ELR (cell line): Measurements from ENCODE around the gene VASP.
A peak's percentile ranks its signal among the peaks of the same experiment; 100 is the strongest.

Experiments used
- DNase-seq: peaks from one replicate; pipeline ENCODE4 v3.0.0-alpha.2; 2015; ENCODE audit warnings: low read depth

VASP gene

DNA sequence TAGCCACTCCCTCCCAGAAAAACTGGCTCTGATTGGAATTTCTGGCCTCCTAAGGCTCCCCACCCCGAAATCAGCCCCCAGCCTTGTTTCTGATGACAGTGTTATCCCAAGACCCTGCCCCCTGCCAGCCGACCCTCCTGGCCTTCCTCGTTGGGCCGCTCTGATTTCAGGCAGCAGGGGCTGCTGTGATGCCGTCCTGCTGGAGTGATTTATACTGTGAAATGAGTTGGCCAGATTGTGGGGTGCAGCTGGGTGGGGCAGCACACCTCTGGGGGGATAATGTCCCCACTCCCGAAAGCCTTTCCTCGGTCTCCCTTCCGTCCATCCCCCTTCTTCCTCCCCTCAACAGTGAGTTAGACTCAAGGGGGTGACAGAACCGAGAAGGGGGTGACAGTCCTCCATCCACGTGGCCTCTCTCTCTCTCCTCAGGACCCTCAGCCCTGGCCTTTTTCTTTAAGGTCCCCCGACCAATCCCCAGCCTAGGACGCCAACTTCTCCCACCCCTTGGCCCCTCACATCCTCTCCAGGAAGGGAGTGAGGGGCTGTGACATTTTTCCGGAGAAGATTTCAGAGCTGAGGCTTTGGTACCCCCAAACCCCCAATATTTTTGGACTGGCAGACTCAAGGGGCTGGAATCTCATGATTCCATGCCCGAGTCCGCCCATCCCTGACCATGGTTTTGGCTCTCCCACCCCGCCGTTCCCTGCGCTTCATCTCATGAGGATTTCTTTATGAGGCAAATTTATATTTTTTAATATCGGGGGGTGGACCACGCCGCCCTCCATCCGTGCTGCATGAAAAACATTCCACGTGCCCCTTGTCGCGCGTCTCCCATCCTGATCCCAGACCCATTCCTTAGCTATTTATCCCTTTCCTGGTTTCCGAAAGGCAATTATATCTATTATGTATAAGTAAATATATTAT lies 33.3 kb upstream of the VASP start:
- no peak for DNase-seq

DNA sequence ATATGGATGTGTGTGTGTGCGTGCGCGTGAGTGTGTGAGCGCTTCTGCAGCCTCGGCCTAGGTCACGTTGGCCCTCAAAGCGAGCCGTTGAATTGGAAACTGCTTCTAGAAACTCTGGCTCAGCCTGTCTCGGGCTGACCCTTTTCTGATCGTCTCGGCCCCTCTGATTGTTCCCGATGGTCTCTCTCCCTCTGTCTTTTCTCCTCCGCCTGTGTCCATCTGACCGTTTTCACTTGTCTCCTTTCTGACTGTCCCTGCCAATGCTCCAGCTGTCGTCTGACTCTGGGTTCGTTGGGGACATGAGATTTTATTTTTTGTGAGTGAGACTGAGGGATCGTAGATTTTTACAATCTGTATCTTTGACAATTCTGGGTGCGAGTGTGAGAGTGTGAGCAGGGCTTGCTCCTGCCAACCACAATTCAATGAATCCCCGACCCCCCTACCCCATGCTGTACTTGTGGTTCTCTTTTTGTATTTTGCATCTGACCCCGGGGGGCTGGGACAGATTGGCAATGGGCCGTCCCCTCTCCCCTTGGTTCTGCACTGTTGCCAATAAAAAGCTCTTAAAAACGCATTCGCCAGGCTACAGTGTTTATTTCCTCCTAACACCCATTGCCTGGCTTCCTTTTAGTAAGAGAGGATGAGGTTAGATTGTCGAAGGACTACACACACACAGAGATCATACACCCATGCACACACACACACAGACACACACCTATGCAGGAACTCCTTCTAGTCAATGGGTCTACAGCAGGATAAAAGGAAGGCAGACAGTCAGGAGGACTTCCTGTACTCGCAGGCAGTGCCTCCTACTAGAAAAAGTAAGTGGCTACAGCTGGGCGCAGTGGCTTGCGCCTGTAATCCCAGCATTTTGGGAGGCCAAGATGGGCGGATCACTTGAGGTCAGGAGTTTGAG lies 32.4 kb upstream of the VASP start:
- no peak for DNase-seq

DNA sequence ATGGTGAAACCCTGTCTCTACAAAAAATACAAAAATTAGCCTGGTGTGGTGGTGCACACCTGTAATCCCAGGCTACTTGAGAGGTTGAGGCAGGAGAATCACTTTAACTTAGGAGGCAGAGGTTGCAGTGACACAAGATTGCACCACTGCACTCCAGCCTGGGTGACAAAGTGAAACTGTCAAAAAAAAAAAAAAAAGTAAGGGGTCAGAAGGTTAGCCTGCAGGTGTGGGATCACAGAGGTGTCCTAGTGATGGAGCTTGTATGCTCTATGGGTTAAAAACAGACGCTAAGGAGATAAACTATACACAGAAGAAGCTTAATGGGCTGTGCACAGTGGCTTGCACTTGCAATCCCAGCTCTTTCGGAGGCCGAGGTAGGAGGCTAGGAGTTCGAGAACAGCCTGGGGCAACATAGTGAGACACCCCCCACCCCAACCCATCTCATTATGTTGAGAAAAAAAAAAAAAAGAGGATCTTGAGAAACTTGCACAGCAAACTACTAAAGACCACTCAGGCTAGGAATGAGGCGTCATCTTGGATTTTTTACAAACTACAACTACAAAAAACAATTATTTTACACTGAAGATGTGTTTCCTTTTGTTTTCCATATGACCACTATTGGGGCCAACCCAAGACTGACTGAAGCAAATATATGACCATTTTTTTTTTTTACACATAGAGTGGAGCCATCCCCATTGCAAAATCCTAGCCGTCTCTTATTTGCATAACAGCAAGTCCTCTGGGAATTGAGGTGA lies 31.6 kb upstream of the VASP start:
- DNase-seq = no peak

DNA sequence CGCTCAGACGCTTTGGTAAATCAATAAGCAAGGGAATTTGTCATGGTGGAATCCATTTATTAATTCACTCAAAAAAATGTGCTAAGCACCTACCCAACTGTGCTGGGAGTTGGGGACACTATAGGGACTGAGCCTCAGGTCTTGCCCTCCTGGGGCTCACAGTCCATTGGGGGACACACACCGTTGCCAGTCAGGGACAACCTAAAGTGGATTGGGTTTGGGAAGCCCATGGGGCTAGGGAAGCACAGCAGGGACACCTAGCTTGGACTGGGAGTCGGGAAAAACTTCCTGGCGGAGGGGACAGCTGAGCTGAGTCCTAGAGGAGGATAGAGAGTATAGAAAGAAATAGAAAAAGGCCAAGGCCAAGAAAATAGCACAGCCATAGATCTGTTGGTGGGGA lies 31.0 kb upstream of the VASP start:
- no peak for DNase-seq

DNA sequence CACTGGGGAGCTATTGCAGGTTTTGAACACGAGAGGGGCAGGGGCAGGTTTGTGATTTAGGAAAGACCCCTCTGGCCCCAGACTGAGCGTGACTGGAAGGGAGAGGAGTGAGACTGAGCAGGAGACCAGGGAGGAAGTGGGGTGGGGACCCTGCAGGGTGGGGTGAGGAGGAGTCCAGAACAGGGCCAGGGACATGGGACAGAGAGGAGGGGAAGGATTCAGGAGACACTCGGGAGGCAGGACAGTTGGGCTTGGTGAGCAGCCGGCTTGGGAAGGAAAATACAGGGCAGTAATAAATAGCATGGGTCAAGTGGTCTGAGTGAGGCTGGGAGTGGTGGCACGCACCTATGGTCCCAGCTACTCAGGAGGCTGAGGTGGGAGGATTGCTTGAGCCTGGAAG lies 30.1 kb upstream of the VASP start:
- no peak for DNase-seq

DNA sequence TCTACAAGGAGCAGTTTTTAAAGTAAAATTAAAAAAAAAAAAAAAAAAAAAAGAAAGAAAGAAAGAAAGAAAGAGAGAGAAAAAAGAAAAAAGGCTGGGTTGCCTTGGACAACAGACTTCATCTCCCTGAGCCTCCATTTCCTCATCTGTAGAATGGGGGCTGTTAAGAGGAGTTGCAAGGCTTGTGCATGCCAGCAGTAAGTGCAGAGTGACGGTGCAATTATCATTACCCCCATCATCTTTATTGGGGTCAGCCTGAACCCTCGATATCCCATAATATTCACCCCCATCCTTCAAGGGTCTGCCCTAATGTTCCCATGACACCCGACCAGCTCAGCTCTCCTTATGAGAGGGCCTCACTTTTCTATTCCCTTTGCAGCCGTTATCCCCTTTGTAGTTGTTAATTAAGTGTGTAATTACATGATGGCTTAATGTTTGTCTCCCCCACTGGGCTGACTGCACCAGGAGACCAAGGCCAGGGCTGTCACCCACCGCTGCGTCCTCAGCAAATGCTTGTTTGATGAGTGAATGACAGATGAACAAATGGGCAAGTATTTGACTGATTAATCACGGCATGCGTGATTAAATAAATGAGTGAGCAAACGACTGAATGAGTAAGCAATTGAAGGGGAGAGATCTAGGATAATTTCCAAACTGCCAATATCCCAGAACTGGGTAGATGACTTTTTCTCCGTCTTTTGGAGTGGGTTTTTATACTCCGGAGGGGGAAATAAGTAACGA lies 29.4 kb upstream of the VASP start:
- peak; percentile 89 for DNase-seq

DNA sequence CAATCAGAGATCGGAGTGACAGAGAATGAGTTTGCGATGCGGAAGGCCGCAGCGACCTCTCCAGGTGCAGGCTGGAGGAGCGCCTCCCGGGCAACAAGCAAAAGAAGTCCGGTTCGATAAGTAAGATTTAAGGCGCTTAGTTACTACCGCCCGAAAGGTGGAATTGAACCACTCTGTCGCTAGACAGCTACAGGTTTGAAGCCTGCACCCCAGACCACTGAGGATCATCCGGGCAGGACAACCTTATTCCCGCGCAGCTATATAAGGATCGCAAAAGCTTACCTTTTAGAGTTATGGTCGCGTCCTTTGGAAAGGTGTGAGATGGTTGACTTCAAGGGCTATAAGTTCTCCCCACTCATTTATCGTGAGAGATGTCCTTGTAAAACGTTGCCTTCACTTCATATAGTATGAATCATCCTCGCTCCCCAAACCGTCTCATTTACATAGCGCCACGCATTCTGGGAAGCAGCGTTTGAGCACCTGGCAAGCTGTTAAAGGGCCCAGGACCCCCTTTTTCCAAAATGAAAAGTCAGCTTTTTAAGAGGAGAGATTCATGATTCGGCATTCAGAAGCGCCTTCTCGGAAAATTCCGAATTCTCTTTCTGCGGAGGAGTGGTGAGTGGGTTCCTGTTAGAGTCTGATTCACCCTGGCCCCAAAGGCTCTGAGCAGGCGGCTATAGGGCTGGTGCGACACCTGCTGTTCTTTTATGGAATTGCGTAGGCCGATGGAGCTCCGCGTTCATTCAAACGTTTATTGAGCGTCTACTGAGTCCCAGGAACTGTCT lies 28.6 kb upstream of the VASP start:
- peak; percentile 89 for DNase-seq

DNA sequence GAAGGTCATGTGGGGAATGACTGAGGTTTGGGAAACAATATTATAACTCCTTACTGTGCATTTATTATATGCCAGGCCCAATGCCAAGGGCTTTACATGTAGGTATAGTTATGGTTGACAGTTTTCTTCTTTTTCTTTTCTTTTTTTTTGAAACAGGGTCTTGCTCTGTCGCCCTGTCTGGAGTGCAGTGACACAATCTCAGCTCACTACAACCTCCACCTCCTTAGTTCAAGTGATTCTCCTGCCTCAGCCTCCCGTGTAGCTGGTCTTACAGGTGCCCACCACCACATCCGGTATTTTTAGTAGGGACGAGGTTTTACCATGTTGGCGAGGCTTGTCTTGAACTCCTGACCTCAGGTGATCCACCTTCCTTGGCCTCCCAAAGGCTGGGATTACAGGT lies 24.2 kb upstream of the VASP start:
- no peak for DNase-seq

DNA sequence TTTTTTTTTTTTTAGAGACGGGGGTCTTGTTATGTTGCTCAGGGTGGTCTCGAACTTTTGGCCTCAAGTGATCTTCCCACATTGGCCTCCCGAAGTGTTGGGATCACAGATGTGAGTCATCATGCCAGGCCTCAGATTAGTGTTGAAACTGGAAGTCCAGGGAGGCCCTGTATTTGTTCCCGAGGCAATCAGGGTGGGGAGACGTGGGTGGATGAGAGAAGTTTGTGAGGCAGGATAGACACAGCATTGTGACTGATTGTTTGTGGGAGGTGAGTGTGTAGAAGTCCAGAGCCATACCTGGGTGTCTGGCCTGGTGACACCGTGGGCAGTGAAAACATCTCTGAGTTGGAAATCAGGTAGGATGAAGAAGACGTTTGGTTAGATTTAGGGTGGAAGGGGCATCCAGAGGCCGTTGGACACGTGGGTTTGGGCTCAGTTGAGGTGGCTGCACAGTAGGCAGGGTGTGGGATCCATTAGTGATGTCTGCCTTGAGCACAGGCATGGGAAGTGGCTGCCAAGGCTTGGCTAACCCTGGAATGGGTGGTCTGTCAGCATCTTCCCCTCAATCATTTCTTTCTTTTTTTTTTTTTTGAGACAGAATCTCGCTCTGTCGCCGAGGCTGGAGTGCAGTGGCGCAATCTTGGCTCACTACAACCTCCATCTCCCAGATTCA lies 22.9 kb upstream of the VASP start:
- peak; percentile 48 for DNase-seq

DNA sequence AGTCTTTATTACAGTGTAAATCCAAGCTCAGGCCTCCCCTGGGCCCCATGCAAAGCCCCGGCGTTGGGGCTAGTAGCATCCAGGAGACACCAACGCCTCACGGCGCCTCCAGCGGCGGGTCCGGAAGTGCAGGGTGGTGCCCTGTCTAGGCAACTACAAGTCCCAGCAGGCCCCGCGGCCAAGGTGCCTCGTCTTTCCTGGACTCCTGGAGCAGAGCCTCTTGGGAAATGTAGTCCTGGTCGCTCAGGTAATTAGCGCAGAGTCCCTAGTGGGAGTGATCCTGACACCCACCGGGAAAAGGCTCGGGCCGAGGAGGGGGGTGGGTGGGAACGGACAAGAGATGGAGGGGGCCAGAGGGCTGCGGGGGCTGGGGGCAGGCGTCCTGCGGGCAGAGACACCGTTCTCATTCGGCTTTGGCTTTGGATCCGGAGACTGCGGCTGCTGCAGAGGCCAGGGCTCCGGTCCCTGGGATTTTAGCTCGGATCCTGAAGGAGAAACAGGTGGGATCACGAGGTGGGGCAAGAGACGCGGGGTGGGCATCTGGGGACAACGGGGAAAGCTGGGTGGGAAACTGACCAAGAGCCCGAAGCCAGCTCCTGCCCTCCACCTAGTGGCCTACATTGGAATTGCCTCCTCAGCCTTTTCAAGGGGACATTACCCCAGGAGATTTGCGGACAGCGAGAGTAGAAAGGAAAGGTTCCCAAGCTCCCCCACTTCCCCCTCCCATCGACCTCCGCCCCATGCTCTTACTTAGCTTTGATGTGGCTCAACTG lies 21.8 kb upstream of the VASP start:
- DNase-seq = peak; percentile 96

DNA sequence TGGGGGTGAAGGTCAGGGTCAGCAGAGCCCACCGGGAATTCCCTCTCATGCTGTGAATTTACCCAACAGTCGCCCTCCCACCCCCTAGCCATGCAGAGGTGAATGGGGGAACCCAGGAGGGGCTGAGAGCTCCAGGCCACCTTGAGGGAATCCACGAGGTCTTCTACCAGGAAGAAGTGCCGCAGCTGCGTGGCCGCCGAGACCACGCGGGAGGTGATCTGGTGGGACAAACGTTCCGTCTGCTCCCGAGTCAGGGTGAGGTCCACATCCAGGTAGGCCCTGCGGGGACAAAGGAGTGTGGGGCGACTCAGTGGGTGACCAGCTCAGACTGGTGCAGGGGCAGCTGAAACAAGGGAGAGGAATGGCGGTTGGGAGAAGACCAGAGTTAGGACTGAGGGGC lies 18.6 kb upstream of the VASP start:
- DNase-seq = no peak

DNA sequence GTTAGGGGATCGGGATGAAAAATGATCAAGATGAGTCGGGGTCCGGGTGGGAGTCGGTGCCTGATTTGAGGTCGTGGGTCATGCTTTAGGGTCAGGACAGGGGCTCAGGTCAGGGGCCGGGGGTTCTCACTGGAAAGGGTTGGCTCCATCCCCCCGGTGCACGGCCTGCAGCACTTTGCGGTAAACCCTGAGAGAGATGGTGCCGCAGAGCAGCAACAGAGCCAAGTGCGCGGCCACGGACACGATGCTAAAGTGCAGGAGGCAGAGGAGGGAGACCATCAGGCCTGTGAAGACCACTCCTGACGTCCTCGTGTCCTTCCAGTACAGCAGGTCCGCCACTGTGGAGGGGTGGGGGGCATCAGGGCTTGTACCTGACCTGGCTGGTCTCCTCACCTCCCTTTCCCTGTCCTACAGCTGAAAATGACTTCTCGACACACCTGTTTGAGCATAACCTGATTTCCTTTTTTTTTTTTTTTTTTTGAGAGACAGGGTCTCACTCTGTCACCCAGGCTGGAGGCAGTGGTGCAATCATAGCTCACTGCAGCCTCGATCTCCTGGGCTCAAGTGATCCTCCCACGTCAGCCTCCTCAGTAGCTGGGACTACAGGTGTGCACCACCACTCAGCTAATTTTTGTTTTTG lies 17.9 kb upstream of the VASP start:
- no peak for DNase-seq

DNA sequence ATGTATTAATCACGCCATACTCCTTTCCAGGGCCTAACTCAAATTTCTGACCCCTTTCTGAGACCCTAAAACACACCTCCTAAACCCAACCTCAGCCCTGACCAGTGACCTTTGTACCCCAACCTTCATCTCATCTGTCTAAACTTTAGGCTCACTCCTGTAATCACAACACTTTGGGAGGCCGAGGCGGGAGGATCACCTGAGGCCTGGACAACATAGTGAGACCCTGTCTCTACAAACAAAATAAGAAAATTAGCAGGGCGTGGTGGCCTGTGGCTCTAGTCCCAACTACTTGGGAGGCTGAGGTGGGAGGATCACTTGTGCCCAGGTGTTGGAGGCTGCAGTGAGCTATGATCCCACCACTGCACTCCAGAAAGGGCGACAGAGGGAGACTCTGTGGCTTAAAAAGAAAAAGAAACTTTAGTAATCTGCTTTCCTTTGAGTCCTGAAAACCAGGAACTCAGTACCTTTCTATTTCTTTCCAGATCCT lies 15.1 kb upstream of the VASP start:
- no peak for DNase-seq

DNA sequence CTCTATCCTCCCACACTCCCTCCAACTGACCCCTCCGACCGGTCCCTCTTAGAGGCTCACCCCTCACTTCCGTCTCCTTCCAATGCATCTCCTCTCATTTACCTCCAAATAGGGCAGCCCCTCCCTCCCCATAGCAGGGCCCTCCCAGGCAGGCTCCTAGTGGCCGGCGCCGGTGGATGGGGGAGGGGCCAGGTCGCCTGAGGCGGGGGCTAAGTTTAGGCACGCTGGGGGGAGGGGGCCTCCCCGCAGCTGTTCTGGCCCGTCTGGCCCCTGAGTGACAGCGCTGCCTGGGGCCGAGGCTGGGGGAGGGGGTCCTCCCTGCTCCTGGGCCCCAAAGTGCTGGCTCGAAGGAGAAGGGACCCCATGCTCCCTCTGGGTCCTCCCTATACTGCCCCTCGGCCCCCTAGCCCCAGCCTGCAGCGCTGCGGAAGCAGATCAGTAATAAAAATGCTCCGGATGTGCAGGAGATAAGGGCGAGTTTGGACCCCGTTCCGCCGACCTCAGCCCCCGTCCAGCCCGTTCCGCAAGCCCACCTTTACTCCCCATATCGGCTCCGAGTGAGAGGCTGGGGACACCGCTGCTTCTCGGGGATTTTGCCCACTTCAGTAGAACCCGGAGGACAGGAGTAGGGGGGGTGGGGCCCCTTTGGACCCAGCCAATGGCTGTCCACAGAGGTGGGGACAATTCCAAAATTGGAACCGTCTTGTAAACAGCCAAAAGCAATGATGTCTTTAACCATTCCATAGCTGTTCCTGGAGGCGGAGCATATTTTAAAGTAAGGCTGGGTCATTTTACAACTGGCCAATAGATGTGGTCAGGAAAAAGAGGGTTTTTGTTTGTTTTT lies 14.4 kb upstream of the VASP start:
- peak; percentile 71 for DNase-seq

DNA sequence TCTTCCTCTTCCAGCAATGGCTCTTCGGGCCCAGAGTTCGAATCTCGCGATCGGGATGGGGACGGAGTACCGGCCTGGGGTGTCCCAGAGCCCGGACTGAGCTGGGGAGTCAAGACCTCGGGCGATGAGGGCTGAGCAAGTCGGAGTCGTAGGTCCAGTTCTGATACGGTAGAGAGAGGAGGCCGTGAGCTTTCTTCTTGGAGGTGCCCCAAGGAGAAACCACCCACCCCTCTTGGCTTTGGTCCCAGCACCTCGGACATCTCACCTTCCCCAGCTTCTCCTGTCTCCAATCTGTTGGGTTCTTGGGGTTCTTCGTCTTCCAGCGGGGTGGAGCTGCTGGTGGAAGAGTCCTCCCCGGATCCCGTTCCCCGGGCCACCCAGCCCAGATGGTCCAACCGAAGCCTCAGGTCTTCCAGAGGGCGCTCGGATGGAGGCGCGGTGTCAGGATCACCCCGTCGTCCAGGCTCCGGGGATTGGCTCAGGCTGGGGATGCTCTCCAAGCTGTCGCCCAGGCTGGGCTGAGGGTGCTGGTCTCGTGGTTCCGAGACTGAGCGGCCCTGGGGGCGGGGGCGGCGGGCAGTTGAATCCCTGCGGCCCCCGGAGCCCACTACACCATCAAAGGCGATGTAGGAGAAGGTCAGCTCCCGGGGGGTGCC lies 12.9 kb upstream of the VASP start:
- no peak for DNase-seq

DNA sequence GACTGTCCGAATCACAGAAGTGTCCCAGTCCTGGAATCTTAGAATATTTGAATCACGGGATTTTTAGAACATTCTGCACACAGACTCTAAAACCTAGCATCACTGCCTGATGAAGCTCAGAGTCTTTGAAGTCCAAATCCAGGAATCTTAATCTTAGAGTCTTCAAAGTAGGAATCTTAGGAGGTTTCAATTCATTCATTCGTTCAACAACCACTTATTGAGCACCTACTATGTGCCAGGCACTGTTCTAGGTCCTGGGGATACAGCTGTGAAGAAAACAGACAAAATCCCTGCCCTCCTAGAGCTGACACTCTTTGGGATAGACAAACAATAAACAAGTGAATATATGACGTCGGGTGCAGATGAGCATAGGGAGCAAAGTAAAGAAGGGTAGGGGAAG lies 12.1 kb upstream of the VASP start:
- no peak for DNase-seq

DNA sequence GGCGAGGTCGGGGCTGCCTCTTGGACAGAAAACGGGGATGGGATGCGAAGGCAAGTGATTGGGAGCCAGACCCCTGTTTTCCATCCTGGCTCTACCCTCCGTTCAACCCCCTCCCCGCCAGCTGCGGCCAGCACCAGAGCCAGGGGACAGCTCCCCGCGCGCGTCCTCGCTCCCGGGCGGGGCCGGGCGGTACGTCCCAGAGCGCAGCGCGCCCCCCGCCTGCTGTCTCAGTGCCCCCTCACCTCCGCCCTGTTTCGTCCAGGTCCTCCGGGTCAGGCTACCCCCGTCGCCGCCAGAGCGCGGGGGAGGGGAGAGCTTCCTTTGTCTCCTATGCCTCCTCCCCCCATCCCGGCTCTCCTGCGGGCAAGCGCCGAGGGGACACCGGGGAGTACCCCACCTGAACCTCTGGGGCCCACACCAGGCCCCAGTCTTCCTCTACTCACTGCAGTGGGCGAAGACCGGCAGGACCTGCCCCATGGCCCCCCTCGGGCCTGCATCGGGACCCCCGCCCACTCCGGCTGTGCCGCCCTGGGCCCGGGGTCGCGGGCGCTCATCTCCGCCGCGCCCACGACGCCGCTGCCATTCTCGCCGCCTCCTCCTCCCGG lies 10.8 kb upstream of the VASP start:
- DNase-seq = no peak
